Endothelial cell of umbilical vein (primary cell): ENCODE results near the gene ADCY9. TPM values are rescaled to one million over a fixed set of nuclear protein-coding genes. Genes with fewer than 3 reads are reported as not detected.

Source experiments
- BruUV-seq: library from RNA; stranded (reverse); fragments of 400-500 nt; replicated peaks from 2 replicates; lab custom pipeline; 2021; lab: Mats Ljungman, UMichigan
- CTCF ChIA-PET: fragments of 300-600, 350-600 bp; sonication (Branson Sonifier 250); formaldehyde crosslinking; loops from one replicate; lab custom pipeline; 2021; ENCODE audit warnings: antibody characterized with exemption, inconsistent platforms; lab: Charles Lee
- POLR2A ChIA-PET: fragments of 300-600, 350-600 bp; sonication (Branson Sonifier 250); formaldehyde crosslinking; loops from one replicate; lab custom pipeline; 2021; ENCODE audit warnings: antibody characterized with exemption, inconsistent platforms; lab: Charles Lee
- DNase-seq: peaks from one replicate; pipeline ENCODE4 v3.0.0-alpha.2; 2011; ENCODE audit warnings: low read depth, low spot score
- FAIRE-seq: peaks from 2 replicates; lab custom pipeline; 2011; peaks lifted over from hg19 to GRCh38; lab: Jason Lieb, UNC
- H2AFZ ChIP-seq: 2 replicates; pipeline ENCODE4 v1.6.0; 2012; ENCODE audit warnings: low read depth, low read length, control low read depth, inconsistent platforms
- H3K27ac ChIP-seq: 2 replicates; pipeline ENCODE4 v1.5.1; 2011; ENCODE audit warnings: low read depth, mild to moderate bottlenecking, control low read depth, low read length, moderate library complexity; ENCODE audit not compliant: insufficient read depth
- H3K27me3 ChIP-seq, 2 experiments: 2 replicates each; pipeline versions ENCODE4 v1.6.0 to v1.6.1; 2011; ENCODE audit warnings: low read length in 2 of 2, mixed read lengths in 1 of 2; ENCODE audit not compliant: control insufficient read depth in 2 of 2, insufficient read depth in 2 of 2
- H3K36me3 ChIP-seq, 2 experiments: 2 replicates in 1 of 2; 3 replicates in 1 of 2; pipeline ENCODE4 v1.5.1; 2011; ENCODE audit warnings: low read length in 2 of 2, mild to moderate bottlenecking in 1 of 2, moderate library complexity in 1 of 2; ENCODE audit not compliant: control insufficient read depth in 2 of 2, insufficient read depth in 2 of 2; ENCODE audit errors: extremely low read depth in 1 of 2
- H3K4me1 ChIP-seq: 3 replicates; pipeline ENCODE4 v1.5.1; 2011; ENCODE audit warnings: mild to moderate bottlenecking, low read length; ENCODE audit not compliant: control insufficient read depth, insufficient read depth; ENCODE audit errors: extremely low read depth
- H3K4me2 ChIP-seq: 2 replicates; pipeline ENCODE4 v1.6.1; 2011; ENCODE audit warnings: low read length, control low read depth, mixed read lengths; ENCODE audit not compliant: insufficient read depth
- H3K4me3 ChIP-seq, 3 experiments: fragments of 200-600 bp in 1 of 3; sonication (generic), shearing (Covaris generic) in 1 of 3; replicated peaks in 1 of 3; 2 replicates each; pipeline ENCODE4 v1.5.1; 2011 to 2016; ENCODE audit warnings: control low read depth in 3 of 3, low read length in 3 of 3, mild to moderate bottlenecking in 2 of 3, inconsistent platforms in 1 of 3, low read depth in 1 of 3, moderate library complexity in 1 of 3; ENCODE audit not compliant: insufficient read depth in 1 of 3
- H3K79me2 ChIP-seq: 2 replicates; pipeline ENCODE4 v1.6.0; 2012; ENCODE audit warnings: low read length, inconsistent platforms; ENCODE audit not compliant: control insufficient read depth, insufficient read depth
- H3K9ac ChIP-seq: replicated peaks from 2 replicates; pipeline ENCODE3; 2011; ENCODE audit warnings: low read length, control low read depth; ENCODE audit not compliant: insufficient read depth; ENCODE audit errors: extremely low read depth
- H3K9me1 ChIP-seq: replicated peaks from 3 replicates; pipeline ENCODE4 v1.6.0; 2011; ENCODE audit warnings: mild to moderate bottlenecking, low read length; ENCODE audit not compliant: control insufficient read depth, insufficient read depth; ENCODE audit errors: extremely low read depth
- H3K9me3 ChIP-seq: replicated peaks from 2 replicates; pipeline ENCODE4 v1.5.1; 2012; ENCODE audit warnings: low read length, inconsistent platforms; ENCODE audit not compliant: control insufficient read depth, insufficient read depth
- H4K20me1 ChIP-seq: replicated peaks from 2 replicates; pipeline ENCODE3; 2011; ENCODE audit warnings: mild to moderate bottlenecking, low read length; ENCODE audit not compliant: control insufficient read depth, insufficient read depth; ENCODE audit errors: extremely low read depth
- EZH2 ChIP-seq: IDR thresholded peaks from 2 replicates; pipeline ENCODE4 v1.6.1; 2012; ENCODE audit warnings: borderline replicate concordance, low read depth, mild to moderate bottlenecking, moderate library complexity, low read length, inconsistent platforms; ENCODE audit not compliant: severe bottlenecking
- FOS ChIP-seq: IDR thresholded peaks from 2 replicates; pipeline ENCODE4 v1.6.1; 2011; ENCODE audit warnings: mild to moderate bottlenecking, low read length, moderate library complexity, borderline replicate concordance; ENCODE audit not compliant: insufficient read depth
- GATA2 ChIP-seq: IDR thresholded peaks from 2 replicates; pipeline ENCODE4 v1.7.0; 2011; ENCODE audit warnings: low read depth, mild to moderate bottlenecking, moderate library complexity, mixed read lengths, low read length; ENCODE audit not compliant: insufficient read length, insufficient read depth
- JUN ChIP-seq: IDR thresholded peaks from 2 replicates; pipeline ENCODE4 v1.6.1; 2011; ENCODE audit warnings: borderline replicate concordance, low read depth; ENCODE audit not compliant: insufficient read length, insufficient read depth
- MYC ChIP-seq: IDR thresholded peaks from one replicate; pipeline ENCODE4 v1.6.1; 2011; ENCODE audit warnings: mild to moderate bottlenecking, low read depth, low read length
- POLR2A ChIP-seq: IDR thresholded peaks from 2 replicates; pipeline ENCODE4 v1.6.1; 2012; ENCODE audit warnings: low read depth, mild to moderate bottlenecking, control low read depth, low read length
- POLR2AphosphoS5 ChIP-seq: IDR thresholded peaks from 2 replicates; pipeline ENCODE4 v1.6.1; 2012; ENCODE audit warnings: low read depth, mild to moderate bottlenecking, control low read depth, low read length, moderate library complexity; ENCODE audit not compliant: insufficient read depth
- dilution Hi-C: fragments of 300-500 bp; cut with MboI; formaldehyde crosslinking; loops from one replicate; pipeline ENCODE4 v1.15.0; 2019; ENCODE audit warnings: low sequenced_read_pairs; ENCODE audit not compliant: extremely low pct_ligation_motif_present
- intact Hi-C: fragments of 100-400 bp; cut with micrococcal nuclease; formaldehyde crosslinking; loops from one replicate; pipeline ENCODE4 v1.10.0; 2022
- polyA plus RNA-seq, 4 experiments: library from polyadenylated mRNA; depleted of rRNA in 3 of 4; stranded (reverse) in 3 of 4; unstranded in 1 of 4; fragments of >200 nt; gene quantifications; 2 replicates each; pipeline versions ENCODE4 v1.2.1 to v1.2.3, GENCODE V29; 2011 to 2012; ENCODE audit warnings: missing spikeins in 1 of 4
- total RNA-seq: library from RNA; stranded (reverse); gene quantifications from 2 replicates; pipeline ENCODE4 v1.2.3, GENCODE V29; 2021
- TF ChIP-seq, protein P1 (sequence below): IDR thresholded peaks from 2 replicates; pipeline ENCODE4 v1.6.1; 2011; ENCODE audit not compliant: insufficient read depth, insufficient read length
- TF ChIP-seq, protein P2 (sequence below), 2 donors: IDR thresholded peaks; 1 replicate in 1 of 2; 2 replicates in 1 of 2; pipeline ENCODE4 v1.5.1; 2011; ENCODE audit warnings: low read length in 2 of 2, mild to moderate bottlenecking in 2 of 2, moderate library complexity in 2 of 2, control low read depth in 1 of 2, inconsistent platforms in 1 of 2, low read depth in 1 of 2; ENCODE audit not compliant: insufficient read depth in 1 of 2; ENCODE audit errors: extremely low read depth in 1 of 2

Gene ADCY9
- total and polyA plus RNA-seq, 2 donors (not counting 3 experiments of a cell fraction or from before 2014, with no cell fraction given): 6.8 to 14.0 TPM

- Histone ChIP-seq H3K36me3 (peaks cover 0 to 3% of the 10 kb centered on the region in 2 experiments), H3K4me3 (no peak overlapping the region), H3K27ac (no peak overlapping the region), H3K9me3 (no peaks in the 10 kb centered on the region), H3K27me3 (no peaks in the 10 kb centered on the region), H3K9me1 (no peaks in the 10 kb centered on the region), H3K79me2 (no peaks in the 10 kb centered on the region), H3K9ac (no peak overlapping the region), H3K4me1 (no peaks in the 10 kb centered on the region), H2AFZ (no peak overlapping the region), H3K4me2 (no peak overlapping the region), H4K20me1 (no peaks in the 10 kb centered on the region)
- CTCF ChIA-PET: interaction anchor here (1.5 kb wide), 1 partner anchor 146 kb away, joined by 5 read pairs; no protein-coding TSS in a partner anchor
- no peak for FAIRE-seq
- no peak for DNase-seq
- no TSS peak for BruUV-seq
- POLR2A ChIA-PET: no interaction called here
- TF ChIP-seq POLR2A (no peak), POLR2AphosphoS5 (no peak), FOS (no peak), GATA2 (no peak), MYC (no peak), EZH2 (no peak), JUN (no peak)
- TF ChIP-seq, protein P1, sequence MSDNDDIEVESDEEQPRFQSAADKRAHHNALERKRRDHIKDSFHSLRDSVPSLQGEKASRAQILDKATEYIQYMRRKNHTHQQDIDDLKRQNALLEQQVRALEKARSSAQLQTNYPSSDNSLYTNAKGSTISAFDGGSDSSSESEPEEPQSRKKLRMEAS: no peak
- TF ChIP-seq, protein P2, sequence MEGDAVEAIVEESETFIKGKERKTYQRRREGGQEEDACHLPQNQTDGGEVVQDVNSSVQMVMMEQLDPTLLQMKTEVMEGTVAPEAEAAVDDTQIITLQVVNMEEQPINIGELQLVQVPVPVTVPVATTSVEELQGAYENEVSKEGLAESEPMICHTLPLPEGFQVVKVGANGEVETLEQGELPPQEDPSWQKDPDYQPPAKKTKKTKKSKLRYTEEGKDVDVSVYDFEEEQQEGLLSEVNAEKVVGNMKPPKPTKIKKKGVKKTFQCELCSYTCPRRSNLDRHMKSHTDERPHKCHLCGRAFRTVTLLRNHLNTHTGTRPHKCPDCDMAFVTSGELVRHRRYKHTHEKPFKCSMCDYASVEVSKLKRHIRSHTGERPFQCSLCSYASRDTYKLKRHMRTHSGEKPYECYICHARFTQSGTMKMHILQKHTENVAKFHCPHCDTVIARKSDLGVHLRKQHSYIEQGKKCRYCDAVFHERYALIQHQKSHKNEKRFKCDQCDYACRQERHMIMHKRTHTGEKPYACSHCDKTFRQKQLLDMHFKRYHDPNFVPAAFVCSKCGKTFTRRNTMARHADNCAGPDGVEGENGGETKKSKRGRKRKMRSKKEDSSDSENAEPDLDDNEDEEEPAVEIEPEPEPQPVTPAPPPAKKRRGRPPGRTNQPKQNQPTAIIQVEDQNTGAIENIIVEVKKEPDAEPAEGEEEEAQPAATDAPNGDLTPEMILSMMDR (IDR thresholded peaks at IDR 0.05; ENCODE audit: extremely low read depth in 1 of 2, insufficient read depth in 1 of 2, low read depth in 1 of 2, low read length in 2 of 2): no peak
- dilution Hi-C loops: no loop called here
- intact Hi-C loops: no loop called here
Measured at GRCh38 chr16:4106516-4106915, 9.7 kb downstream of the ADCY9 start.
